ENCODE results near the gene GRIA4.
"Not testable (repeated sequence)": the region's sequence is repeated elsewhere in the genome, so short reads cannot be mapped to it uniquely, and the experiment has no call there.

Gene GRIA4

DNA sequence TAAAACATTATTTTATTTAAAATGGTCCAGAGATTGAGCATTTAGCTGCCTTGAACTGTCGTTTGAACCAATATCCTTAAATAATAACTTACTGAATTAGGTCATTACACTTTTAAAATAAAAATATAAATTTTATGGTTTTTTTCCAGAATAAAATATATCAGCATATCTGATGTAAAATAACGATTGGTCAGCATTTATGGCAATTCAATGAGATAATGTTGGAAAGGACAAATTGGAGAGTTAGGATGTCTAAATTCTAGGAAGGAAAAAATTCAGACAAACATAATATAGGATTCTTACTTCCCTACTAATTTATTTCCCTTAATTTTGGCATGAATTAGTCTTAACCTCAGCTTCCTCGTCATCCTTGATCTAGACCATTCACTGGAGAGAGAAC lies 113.4 kb downstream of the GRIA4 start:
- DNase-seq, result no peak

DNA sequence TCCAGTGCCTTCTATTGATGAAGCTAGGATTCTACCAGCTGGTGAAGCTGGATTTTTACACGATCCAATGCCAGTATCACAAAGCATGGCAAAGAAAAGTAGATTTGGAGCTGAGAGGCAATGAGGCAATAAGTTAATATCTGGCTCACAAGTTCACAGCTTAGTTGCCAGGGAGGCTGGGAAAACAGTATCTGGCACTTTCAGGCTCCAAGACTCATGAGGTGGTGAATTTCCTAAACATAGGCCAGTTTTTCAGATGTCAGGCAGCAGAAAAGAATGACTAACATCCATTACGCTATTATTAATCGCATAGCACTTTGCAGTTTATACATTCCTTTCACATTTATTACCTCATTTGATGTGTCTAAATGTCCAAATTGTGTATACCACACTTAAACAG lies 122.7 kb downstream of the GRIA4 start:
- DNase-seq, result no peak

DNA sequence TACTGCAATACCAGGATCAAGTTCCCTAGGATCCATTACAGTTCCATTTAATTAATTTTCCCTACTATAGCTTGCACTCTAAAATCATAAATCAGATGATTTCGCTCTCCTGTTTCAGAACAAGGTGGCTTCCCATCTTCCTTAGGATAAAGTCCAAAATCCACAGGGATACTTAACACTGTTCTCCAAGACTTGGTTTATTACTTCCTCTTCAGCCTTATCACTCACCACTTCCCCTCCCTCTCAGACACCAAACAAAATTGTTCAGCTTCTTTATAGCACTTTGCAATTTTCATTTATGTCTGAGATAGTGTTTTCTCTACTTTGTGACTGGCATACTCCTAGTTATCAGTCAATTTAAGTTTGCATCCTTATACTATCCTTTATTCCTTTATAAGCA lies 124.6 kb downstream of the GRIA4 start:
- no peak for DNase-seq

DNA sequence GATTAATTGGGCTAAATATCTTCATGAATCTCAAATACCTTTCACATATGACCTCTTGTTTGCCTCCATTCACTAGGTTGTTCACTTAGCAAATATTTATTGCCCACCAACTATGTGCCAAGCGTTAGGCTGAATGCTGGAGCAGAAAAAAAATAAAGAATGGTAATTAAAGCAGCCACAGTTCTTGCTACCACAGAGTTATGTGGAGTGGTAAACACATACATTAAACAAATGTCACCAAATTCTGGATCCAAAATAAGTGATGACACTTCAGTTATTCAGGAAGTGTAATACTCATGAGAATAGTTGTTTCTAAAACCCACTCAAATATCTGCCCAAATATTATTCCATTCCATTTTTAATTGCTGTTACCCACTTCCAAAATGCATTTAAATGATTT lies 128.4 kb downstream of the GRIA4 start:
- DNase-seq, result no peak

GRCh38 chr11:105738986-105739795 lies 129.3 kb downstream of the GRIA4 start:
- no peak for DNase-seq

DNA sequence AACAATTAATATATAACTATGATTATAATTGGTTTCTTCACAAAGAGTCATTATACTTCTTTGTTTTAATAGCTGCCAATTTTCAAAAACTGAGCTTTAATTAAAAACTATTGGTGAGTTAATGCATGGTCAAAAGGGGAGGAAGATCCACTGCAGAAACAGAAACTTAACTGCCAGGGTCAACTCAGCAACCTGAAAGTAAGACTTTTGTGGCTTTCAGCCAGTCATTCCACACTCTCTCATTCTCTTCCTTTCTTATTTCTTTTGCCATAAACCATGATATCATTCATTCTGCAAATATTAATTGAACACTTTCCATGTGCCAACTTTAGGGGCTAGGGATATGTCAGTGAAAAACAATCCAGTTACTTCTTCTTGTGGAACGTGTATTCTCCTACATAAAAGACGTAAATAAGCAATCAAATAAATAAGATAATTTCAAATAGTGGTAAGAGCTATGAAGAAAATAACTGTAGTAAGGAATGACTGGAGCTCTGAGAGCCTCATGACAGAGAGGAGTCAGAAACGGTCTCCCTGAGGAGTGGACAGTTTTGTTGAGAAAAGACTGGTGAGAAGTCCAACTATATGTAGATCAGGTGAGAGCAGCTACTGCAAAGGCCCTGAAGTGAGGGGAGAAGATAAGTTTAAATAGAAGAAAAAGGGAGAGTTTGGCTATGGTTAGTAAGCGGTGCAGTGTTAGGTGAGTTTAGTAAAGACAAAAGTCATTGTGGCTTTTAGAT lies 130.5 kb downstream of the GRIA4 start:
- no peak for DNase-seq

GRCh38 chr11:105741488-105742020 lies 131.7 kb downstream of the GRIA4 start:
- DNase-seq, result no peak

DNA sequence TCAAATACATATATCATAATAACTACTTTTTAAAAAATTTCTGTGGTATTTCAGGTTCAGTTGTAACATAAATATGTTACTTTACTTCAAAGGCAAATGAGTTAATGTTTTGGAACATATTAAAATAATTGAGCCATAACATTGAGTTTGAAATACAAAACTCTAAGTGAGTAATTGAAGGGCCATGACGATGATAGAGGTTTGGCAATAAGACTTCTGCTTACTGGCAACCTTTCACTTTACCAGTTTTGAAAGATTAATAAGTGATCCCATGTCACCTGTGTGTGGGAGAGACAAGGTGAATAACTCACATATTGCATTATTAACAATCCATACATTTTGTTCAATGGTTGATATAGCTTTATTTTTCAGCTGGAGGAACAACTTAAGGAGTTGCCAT lies 144.4 kb downstream of the GRIA4 start:
- no peak for DNase-seq

GRCh38 chr11:105754716-105755115 lies 144.8 kb downstream of the GRIA4 start:
- DNase-seq, result no peak

DNA sequence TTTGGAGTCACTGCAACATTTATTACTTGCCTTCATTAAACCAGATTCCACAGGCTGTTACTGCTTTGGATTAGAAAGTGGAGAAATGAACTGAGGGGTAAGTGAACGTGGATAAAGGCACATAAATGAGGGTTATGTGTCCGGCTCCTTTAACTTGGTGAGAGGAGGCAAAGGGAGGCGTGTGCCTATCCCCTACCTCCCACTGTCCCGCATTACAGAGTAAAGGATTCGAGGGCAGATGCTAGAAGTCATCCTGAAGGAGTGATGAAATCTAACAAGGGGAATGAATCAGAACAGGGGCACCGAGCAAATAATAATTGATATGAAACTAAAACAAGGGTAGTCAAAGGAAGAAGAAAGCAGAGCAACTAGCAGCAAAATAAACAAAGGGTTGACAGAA lies 147.2 kb downstream of the GRIA4 start:
- no peak for DNase-seq

GRCh38 chr11:105763594-105763993 lies 153.7 kb downstream of the GRIA4 start:
- no peak for DNase-seq

GRCh38 chr11:105767931-105768330 lies 158.1 kb downstream of the GRIA4 start:
- DNase-seq, result no peak

- DNase-seq, result no peak
These were observed 159.8 kb downstream of the GRIA4 start for GRCh38 chr11:105769627-105770026.

GRCh38 chr11:105773452-105773851 lies 163.6 kb downstream of the GRIA4 start:
- not testable (repeated sequence) for DNase-seq

DNA sequence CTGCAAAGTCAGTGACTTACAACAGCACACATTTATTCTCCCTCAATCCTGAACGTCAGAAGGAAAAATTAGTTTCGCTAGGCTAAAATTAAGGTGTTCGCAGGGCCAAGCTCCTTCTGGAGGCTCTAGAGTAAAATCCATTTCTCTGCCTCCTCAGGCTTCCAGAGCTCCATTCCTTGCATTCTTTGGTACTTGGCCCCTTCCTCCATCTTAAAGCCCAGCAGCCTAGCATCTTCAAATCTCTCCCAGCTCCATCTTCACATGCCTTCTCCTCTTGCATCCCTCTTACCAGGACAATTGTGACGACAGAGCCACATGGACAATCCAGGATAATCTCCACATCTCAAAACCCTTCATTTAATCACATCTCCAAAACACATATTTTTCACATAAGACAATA lies 165.0 kb downstream of the GRIA4 start:
- no peak for DNase-seq

DNA sequence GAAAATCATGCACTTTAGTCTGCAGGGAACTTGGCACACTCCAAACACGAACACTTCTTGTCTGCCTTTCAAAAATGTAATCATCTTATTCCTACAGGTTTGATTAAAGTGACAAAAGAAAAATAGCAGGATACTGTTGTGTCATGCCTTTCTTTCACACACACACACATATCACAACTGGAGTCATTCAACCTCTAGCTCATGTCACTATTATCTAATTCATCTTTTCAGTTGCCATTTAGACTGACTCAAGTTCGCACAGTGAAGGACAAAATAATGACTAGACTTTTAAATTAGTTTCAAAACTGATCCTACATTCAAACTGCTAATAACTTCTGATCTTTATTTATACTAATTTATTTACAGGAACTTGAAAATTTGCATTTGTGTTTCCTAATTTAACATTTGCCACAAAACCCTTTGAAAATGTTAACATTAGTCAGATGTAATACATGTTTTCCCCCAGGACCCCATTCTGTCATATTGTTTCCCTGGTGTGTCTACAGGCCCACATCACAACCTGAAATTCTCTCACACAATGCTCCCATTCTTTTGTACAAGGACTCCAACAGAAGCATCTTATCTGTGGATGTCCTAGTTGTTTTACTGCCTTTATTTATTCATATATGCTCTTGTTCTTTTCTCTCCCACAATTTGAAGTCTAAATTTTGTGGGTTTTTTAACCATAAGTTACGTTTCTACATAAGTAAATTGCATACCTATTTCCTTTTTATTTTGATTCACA lies 171.1 kb downstream of the GRIA4 start:
- no peak for DNase-seq

- DNase-seq, result no peak
These were observed 171.9 kb downstream of the GRIA4 start for GRCh38 chr11:105781807-105782206.

GRCh38 chr11:105783216-105783615 lies 173.3 kb downstream of the GRIA4 start:
- no peak for DNase-seq

- DNase-seq, result not testable (repeated sequence)
These were observed 176.0 kb downstream of the GRIA4 start for GRCh38 chr11:105785850-105786249.

- no peak for DNase-seq
These were observed 176.9 kb downstream of the GRIA4 start for GRCh38 chr11:105786741-105787140.

DNA sequence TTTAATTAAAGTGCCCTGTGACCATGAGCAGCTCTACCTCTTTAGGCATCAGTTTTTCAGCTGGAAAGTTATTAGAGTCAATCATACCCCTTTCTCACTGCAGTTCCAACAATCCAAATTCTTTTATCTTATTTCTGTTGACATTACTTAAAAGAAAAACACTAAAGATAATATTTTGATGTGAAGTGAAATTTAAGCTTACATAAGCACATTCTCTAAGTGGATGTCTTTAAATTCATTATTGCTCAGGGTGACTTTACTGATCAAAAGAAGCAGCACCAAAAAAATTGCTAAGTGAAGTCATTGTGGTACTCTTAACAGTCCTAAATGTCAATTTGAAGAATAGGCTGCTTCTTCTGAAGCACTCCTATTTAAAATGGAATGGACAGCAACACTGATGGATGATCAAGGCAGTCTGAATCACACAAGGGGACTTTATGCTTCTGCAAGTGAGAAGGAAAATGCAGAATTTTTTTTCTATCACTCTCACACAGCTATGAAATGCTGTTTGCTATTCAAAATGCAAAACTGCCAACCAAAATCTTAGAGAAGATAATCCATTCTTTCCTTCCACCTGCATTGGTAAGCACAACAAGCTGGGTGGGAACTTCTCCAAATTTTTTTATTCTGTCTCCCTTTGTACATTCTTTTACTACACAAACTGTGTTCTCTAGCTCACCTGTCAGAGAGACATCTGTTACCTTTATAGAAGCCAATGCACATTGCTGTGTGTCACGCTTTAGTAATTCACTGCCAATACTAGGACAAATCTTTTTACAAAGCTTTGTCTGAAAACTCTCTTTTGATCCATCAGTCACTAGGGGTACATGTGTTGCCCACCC lies 179.9 kb downstream of the GRIA4 start:
- DNase-seq, result no peak

- no peak for DNase-seq
These were observed 181.0 kb downstream of the GRIA4 start for GRCh38 chr11:105790840-105791239.

All from stimulated activated naive CD4-positive, alpha-beta T cell treated with Interleukin-2 at 50 U/mL for 16 hours (primary cell).